ENCODE measurements around the gene ZNF292. TPM values are rescaled to one million over a fixed set of nuclear protein-coding genes. Genes with fewer than 3 reads are reported as not detected.

ZNF292 gene
- 10 to 100 TPM; 81.5 to 82.5 TPM for total RNA-seq
- 23.0 TPM for polyA plus RNA-seq (2013, experiment 1 of 2)
- 28.7 TPM for polyA plus RNA-seq (2013, experiment 2 of 2)
- total RNA-seq, result 87.0 to 430 (median 180) reads per million in 172 experiments

DNA sequence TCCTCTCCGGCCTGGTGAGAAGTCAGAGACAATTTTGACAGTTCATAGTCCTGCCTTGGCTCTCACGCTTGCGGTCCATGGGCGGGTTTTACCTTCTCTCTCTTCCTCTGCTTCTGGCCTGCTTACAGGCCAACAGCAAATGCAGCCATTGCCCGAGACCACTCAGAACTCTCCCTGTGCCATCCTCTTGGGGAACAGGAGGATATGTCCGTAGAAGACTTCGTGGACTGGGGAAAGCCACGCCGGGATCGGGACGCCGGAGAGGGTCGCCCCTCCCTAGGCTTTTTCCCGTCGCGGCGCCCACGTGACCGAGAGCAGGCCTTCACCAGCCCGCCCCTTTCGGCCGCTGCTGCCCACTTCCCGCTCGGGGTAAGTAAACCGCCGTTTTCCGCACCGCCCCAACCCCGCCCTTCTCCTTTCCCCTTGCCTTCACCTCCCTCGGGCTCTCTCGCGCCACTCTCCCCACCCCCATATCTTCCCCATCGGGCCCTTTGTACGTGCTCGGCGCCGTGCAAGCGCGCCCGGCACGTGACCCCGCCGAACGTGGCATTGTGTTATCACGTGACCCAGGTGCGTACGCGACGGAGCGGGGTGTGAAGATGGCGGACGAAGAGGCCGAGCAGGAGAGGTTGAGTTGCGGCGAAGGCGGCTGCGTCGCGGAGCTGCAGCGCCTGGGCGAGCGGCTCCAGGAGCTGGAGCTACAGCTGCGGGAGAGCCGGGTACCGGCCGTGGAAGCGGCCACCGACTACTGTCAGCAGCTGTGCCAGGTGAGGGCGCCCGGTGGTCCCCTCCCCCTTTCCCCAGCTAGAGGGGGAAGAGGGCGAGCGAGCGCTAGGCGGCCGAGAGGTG, at the start of gene ZNF292:
Gene ZNF292, plus strand, starts transcription at position 573 of the 849 bp plus-strand sequence. Its CDS starts 27 bp downstream, at position 600.
- ATAC-seq (ENCODE audit: poor library complexity) (peak; percentile 71), DNase-seq (peak; percentile 87 to 98 (median 92))
- Histone ChIP-seq H3K27me3 (ENCODE audit: control insufficient read depth in 1 of 2, insufficient read depth in 2 of 2, low read length in 2 of 2) (no peaks in the 10 kb centered on the region), H3K36me3 (ENCODE audit: insufficient read depth, low read length) (peaks cover 6% of the 10 kb centered on the region), H3K9me3 (ENCODE audit: control insufficient read depth in 1 of 2, insufficient read depth in 1 of 2, low read length in 2 of 2) (no peaks in the 10 kb centered on the region), H3K4me1 (ENCODE audit: insufficient read depth, low read length) (peaks cover 50% of the 10 kb centered on the region), H3K27ac (ENCODE audit: low read depth in 1 of 2, low read length in 2 of 2) (peak within 1 kb of the TSS; percentile 95 to 96), H3K4me3 (ENCODE audit: low read length) (peak within 1 kb of the TSS; percentile 86)
- peaks cover 62% of the 10 kb centered on the region for H3K4me1 Mint-ChIP-seq (ENCODE audit: low read depth)
- no peaks in the 10 kb centered on the region for H3K9me3 Mint-ChIP-seq
- ChIA-PET POLR2A (interaction anchor here (0.7 to 1.9 kb wide), 8 partner anchors 9 to 1925 kb away, joined by 3 to 7 read pairs (median 4); partner anchors contain the start of genes AKIRIN2 and PNRC1), CTCF (interaction anchor here (0.7 to 1.2 kb wide), 3 partner anchors 12 to 238 kb away, joined by 3 read pairs; no protein-coding TSS in a partner anchor)
- H3K36me3 Mint-ChIP-seq (ENCODE audit: low read depth), result peaks cover 28% of the 10 kb centered on the region
- intact Hi-C loops (cut with DNase I, micrococcal nuclease), result loop anchor here (2.0 to 10.0 kb wide), 9 partner anchors 47 to 1930 kb away; partner anchors contain the start of genes AKIRIN2 (in 1 of the 2), CFAP206 (in 1 of the 2), PNRC1 (in 1 of the 2) and RARS2 (in 1 of the 2)
- peak within 1 kb of the TSS; percentile 92 for H3K4me3 Mint-ChIP-seq
- no peaks in the 10 kb centered on the region for H3K27me3 Mint-ChIP-seq
- TF ChIP-seq, protein P1, sequence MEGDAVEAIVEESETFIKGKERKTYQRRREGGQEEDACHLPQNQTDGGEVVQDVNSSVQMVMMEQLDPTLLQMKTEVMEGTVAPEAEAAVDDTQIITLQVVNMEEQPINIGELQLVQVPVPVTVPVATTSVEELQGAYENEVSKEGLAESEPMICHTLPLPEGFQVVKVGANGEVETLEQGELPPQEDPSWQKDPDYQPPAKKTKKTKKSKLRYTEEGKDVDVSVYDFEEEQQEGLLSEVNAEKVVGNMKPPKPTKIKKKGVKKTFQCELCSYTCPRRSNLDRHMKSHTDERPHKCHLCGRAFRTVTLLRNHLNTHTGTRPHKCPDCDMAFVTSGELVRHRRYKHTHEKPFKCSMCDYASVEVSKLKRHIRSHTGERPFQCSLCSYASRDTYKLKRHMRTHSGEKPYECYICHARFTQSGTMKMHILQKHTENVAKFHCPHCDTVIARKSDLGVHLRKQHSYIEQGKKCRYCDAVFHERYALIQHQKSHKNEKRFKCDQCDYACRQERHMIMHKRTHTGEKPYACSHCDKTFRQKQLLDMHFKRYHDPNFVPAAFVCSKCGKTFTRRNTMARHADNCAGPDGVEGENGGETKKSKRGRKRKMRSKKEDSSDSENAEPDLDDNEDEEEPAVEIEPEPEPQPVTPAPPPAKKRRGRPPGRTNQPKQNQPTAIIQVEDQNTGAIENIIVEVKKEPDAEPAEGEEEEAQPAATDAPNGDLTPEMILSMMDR (IDR thresholded peaks at IDR 0.05), result no peak
- H3K27ac Mint-ChIP-seq, result peak within 1 kb of the TSS; percentile 88

DNA sequence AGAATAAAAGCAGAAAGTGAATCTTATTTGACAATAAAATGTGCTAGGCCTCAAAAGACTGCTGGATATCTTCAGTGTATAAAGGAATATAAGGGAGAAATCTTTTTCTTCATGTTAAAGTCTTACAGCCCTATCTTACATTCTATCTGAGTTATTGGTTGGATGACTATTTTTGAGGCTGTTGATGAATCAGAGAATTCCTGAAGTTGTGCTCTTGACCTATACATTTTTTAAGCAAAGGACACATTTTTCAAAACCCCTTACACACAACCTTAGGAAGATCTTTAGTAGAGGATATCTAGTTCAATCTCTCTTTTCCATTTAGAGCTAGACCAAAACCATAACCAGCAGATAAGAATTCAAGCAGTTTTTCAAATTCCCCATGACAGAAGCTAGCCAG, 49.5 kb upstream of the ZNF292 start:
- Mint-ChIP-seq H3K4me1 (ENCODE audit: low read depth) (no peaks in the 10 kb centered on the region), H3K9me3 (no peaks in the 10 kb centered on the region), H3K27me3 (peaks cover 13% of the 10 kb centered on the region), H3K4me3 (no peak overlapping the region), H3K36me3 (ENCODE audit: low read depth) (no peaks in the 10 kb centered on the region), H3K27ac (no peak overlapping the region)
- Histone ChIP-seq H3K4me3 (ENCODE audit: low read length) (no peak overlapping the region), H3K36me3 (ENCODE audit: insufficient read depth, low read length) (no peaks in the 10 kb centered on the region), H3K27me3 (ENCODE audit: control insufficient read depth in 1 of 2, insufficient read depth in 2 of 2, low read length in 2 of 2) (no peaks in the 10 kb centered on the region), H3K4me1 (ENCODE audit: insufficient read depth, low read length) (no peaks in the 10 kb centered on the region), H3K27ac (ENCODE audit: low read depth in 1 of 2, low read length in 2 of 2) (no peak overlapping the region), H3K9me3 (ENCODE audit: control insufficient read depth in 1 of 2, insufficient read depth in 1 of 2, low read length in 2 of 2) (no peaks in the 10 kb centered on the region)
- TF ChIP-seq, protein P1 (IDR thresholded peaks at IDR 0.05), result no peak
- ATAC-seq (ENCODE audit: poor library complexity) (no peak), DNase-seq (no peak)
- CTCF ChIA-PET, result no interaction called here
- intact Hi-C loops (cut with DNase I, micrococcal nuclease), result no loop called here
- POLR2A ChIA-PET, result no interaction called here

DNA sequence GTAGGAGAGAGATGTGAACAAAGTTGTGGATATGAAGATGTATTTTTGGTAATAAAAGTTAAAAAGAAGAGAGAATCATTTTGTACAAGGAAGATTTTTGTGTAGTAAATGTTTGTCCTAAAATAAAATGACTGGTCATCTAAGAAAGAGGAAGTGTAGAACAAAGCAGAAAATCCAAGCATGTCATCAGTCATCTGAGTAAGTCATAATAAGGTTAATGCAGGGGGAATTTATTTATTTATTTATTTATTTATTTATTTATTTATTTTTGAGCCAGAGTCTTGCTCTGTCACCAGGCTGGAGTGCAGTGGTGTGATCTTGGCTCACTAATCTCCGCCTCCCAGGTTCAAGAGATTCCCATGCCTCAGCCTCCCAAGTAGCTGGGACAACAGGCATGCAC, 44.7 kb upstream of the ZNF292 start:
- TF ChIP-seq, protein P1 (IDR thresholded peaks at IDR 0.05), result no peak
- ChIA-PET POLR2A (no interaction called here), CTCF (no interaction called here)
- no peak for ATAC-seq (ENCODE audit: poor library complexity)
- H3K27me3 ChIP-seq (ENCODE audit: control insufficient read depth in 1 of 2, insufficient read depth in 2 of 2, low read length in 2 of 2), result no peaks in the 10 kb centered on the region
- H3K27ac Mint-ChIP-seq, result no peak overlapping the region
- no peak overlapping the region for H3K27ac ChIP-seq (ENCODE audit: low read depth in 1 of 2, low read length in 2 of 2)
- H3K36me3 ChIP-seq (ENCODE audit: insufficient read depth, low read length), result no peaks in the 10 kb centered on the region
- H3K4me3 ChIP-seq (ENCODE audit: low read length), result no peak overlapping the region
- intact Hi-C loops (cut with DNase I, micrococcal nuclease), result no loop called here
- H3K36me3 Mint-ChIP-seq (ENCODE audit: low read depth), result no peaks in the 10 kb centered on the region
- no peaks in the 10 kb centered on the region for H3K9me3 ChIP-seq (ENCODE audit: control insufficient read depth in 1 of 2, insufficient read depth in 1 of 2, low read length in 2 of 2)
- H3K4me3 Mint-ChIP-seq, result no peak overlapping the region
- no peaks in the 10 kb centered on the region for H3K9me3 Mint-ChIP-seq
- peak in 1 of 14 experiments; percentile 21 for DNase-seq
- peaks cover 21% of the 10 kb centered on the region for H3K27me3 Mint-ChIP-seq
- H3K4me1 Mint-ChIP-seq (ENCODE audit: low read depth), result no peaks in the 10 kb centered on the region
- no peaks in the 10 kb centered on the region for H3K4me1 ChIP-seq (ENCODE audit: insufficient read depth, low read length)
